NCI-H1105 treated with DMSO at 0.1 percent for 48 hours (cell line): ENCODE results near the gene CBLB.

Experiments
- DNase-seq: peaks from one replicate; lab custom pipeline; 2025; lab: John Stamatoyannopoulos, UW

The CBLB gene

GRCh38 chr3:105846809-105847208 lies 22.0 kb downstream of the CBLB start:
- no peak for DNase-seq

- DNase-seq: peak; percentile 65
Observed at GRCh38 chr3:105845488-105845887, 23.3 kb downstream of the CBLB start.

- DNase-seq: no peak
Observed at GRCh38 chr3:105844704-105845103, 24.1 kb downstream of the CBLB start.

GRCh38 chr3:105843994-105844393 lies 24.8 kb downstream of the CBLB start:
- DNase-seq: no peak

GRCh38 chr3:105842943-105843342 lies 25.9 kb downstream of the CBLB start:
- no peak for DNase-seq

GRCh38 chr3:105842449-105842848 lies 26.4 kb downstream of the CBLB start:
- DNase-seq: no peak

- no peak for DNase-seq
Observed at GRCh38 chr3:105837947-105838346, 30.9 kb downstream of the CBLB start.

GRCh38 chr3:105837143-105837740 lies 31.6 kb downstream of the CBLB start:
- DNase-seq: no peak

- DNase-seq: no peak
Observed at GRCh38 chr3:105836533-105836932, 32.3 kb downstream of the CBLB start.

GRCh38 chr3:105835606-105836005 lies 33.2 kb downstream of the CBLB start:
- peak; percentile 10 for DNase-seq

GRCh38 chr3:105834768-105835167 lies 34.0 kb downstream of the CBLB start:
- no peak for DNase-seq

- no peak for DNase-seq
Observed at GRCh38 chr3:105832644-105833043, 36.2 kb downstream of the CBLB start.

- no peak for DNase-seq
Observed at GRCh38 chr3:105830836-105831235, 38.0 kb downstream of the CBLB start.

- DNase-seq: no peak
Observed at GRCh38 chr3:105829871-105830622, 38.8 kb downstream of the CBLB start.

GRCh38 chr3:105829229-105829628 lies 39.6 kb downstream of the CBLB start:
- DNase-seq: no peak

- no peak for DNase-seq
Observed at GRCh38 chr3:105828703-105829102, 40.1 kb downstream of the CBLB start.

GRCh38 chr3:105827959-105828358 lies 40.9 kb downstream of the CBLB start:
- no peak for DNase-seq

- no peak for DNase-seq
Observed at GRCh38 chr3:105826778-105827634, 41.8 kb downstream of the CBLB start.

GRCh38 chr3:105824129-105824528 lies 44.7 kb downstream of the CBLB start:
- no peak for DNase-seq

- no peak for DNase-seq
Observed at GRCh38 chr3:105823149-105823867, 45.5 kb downstream of the CBLB start.

GRCh38 chr3:105822171-105823123 lies 46.4 kb downstream of the CBLB start:
- DNase-seq: peak; percentile 16
